ENCODE data around the gene FBXW8. TPM values are rescaled to one million over a fixed set of nuclear protein-coding genes. Genes with fewer than 3 reads are reported as not detected.

The FBXW8 gene
- total and polyA plus RNA-seq, 8 donors = 3.6 to 9.6 (median 8.3) TPM

DNA sequence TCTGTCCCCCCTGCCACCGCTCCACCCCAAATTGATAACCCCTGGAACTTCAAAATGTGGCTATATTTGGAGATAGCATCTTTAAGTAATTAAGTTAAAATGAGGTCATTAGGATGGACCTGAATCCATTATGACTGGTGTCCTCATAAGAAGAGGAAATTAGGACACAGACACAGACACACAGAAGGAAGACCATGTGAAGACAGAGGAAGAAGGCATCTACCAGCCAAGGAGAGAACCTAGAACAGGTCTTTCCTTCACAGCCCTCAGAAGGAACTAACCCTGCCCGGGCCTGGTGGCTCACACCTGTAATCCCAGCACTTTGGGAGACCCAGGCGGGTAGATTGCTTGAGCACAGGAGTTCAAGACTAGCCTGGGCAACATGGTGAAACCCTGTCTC is 25.9 kb upstream of the FBXW8 start:
- intact Hi-C loops (cut with DNase I) = no loop called here
- no peaks in the 10 kb centered on the region for H3K36me3 ChIP-seq
- DNase-seq = no peak
- no peak overlapping the region for H3K4me3 ChIP-seq
- peaks cover 0 to 6% (median 0%) of the 10 kb centered on the region in 3 donors for H3K4me1 ChIP-seq
- peaks cover 0 to 14% (median under 1%) of the 10 kb centered on the region in 4 donors for H3K27me3 ChIP-seq
- WGBS, 2 donors = 79 to 88% methylated on average over 3 of the region's 3 CpGs
- TF ChIP-seq, protein P1, sequence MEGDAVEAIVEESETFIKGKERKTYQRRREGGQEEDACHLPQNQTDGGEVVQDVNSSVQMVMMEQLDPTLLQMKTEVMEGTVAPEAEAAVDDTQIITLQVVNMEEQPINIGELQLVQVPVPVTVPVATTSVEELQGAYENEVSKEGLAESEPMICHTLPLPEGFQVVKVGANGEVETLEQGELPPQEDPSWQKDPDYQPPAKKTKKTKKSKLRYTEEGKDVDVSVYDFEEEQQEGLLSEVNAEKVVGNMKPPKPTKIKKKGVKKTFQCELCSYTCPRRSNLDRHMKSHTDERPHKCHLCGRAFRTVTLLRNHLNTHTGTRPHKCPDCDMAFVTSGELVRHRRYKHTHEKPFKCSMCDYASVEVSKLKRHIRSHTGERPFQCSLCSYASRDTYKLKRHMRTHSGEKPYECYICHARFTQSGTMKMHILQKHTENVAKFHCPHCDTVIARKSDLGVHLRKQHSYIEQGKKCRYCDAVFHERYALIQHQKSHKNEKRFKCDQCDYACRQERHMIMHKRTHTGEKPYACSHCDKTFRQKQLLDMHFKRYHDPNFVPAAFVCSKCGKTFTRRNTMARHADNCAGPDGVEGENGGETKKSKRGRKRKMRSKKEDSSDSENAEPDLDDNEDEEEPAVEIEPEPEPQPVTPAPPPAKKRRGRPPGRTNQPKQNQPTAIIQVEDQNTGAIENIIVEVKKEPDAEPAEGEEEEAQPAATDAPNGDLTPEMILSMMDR (IDR thresholded peaks at IDR 0.05) = no peak
- FAIRE-seq = no peak
- H3K27ac ChIP-seq = no peak overlapping the region
- no peak for ATAC-seq
- no peaks in the 10 kb centered on the region for H3K9me3 ChIP-seq

DNA sequence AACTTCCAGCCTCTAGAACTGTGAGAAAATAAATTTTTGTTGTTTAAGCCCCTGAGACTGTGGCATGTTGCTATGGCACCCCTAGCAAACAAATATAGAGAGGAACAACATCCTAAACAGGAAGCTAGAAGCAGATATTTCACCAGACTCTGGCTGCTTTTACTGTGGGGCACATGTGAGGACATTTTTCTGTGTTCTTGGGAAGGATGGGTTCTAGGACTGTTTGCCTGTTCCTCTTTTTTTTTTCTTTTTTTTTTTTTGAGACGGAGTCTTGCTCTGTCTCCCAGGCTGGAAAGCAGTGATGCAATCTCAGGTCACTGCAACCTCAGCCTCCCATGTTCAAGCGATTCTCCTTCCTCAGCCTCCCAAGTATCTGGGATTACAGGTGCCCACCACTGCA is 25.3 kb upstream of the FBXW8 start:
- intact Hi-C loops (cut with DNase I) = no loop called here
- Histone ChIP-seq H3K27me3 (peaks cover 0 to 9% (median 0%) of the 10 kb centered on the region in 4 donors), H3K4me3 (no peak overlapping the region), H3K4me1 (peaks cover 0 to 6% (median 0%) of the 10 kb centered on the region in 3 donors), H3K27ac (no peak overlapping the region), H3K9me3 (no peaks in the 10 kb centered on the region), H3K36me3 (no peaks in the 10 kb centered on the region)
- FAIRE-seq (no peak), DNase-seq (no peak), ATAC-seq (no peak)
- WGBS, 2 donors = 76 to 77% methylated on average over 2 of the region's 2 CpGs
- TF ChIP-seq, protein P1 (IDR thresholded peaks at IDR 0.05) = no peak

DNA sequence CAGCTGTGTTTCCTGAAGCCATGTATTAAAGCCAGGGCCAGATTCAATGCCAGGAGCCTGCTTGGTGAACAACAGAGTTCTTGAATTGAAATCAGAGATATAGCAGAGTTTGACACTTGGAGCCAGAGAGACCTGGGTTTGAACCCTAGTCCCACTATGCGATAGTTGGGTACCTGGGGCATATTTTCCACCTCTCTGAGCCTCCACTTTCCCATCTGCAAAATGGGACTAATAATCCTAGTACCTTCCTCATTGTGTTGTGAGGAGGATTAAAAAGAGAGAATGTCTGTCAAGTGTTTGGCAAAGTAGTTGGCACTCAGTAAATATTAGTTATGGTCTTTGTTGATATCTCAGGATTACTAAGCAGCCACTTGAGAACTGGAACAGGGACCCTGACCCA is 23.5 kb upstream of the FBXW8 start:
- intact Hi-C loops (cut with DNase I) = no loop called here
- DNase-seq (no peak), FAIRE-seq (no peak), ATAC-seq (no peak)
- no peak overlapping the region for H3K27ac ChIP-seq
- 71% methylated on average over 1 of the region's 1 CpG for WGBS, 2 donors
- H3K9me3 ChIP-seq = no peaks in the 10 kb centered on the region
- peaks cover 0 to 8% (median 0%) of the 10 kb centered on the region in 4 donors for H3K27me3 ChIP-seq
- H3K4me1 ChIP-seq = no peaks in the 10 kb centered on the region
- H3K4me3 ChIP-seq = no peak overlapping the region
- H3K36me3 ChIP-seq = no peaks in the 10 kb centered on the region
- TF ChIP-seq, protein P1 (IDR thresholded peaks at IDR 0.05) = no peak

GRCh38 chr12:116887897-116888296 is 22.9 kb upstream of the FBXW8 start:
- Histone ChIP-seq H3K9me3 (no peaks in the 10 kb centered on the region), H3K27me3 (peaks cover 0 to 3% (median 0%) of the 10 kb centered on the region in 4 donors), H3K27ac (no peak overlapping the region), H3K4me1 (no peaks in the 10 kb centered on the region), H3K4me3 (no peak overlapping the region), H3K36me3 (no peaks in the 10 kb centered on the region)
- WGBS, 2 donors = 61 to 67% methylated on average over 6 of the region's 6 CpGs
- FAIRE-seq = no peak
- no peak for DNase-seq
- no peak for ATAC-seq
- TF ChIP-seq, protein P1 (IDR thresholded peaks at IDR 0.05) = no peak
- intact Hi-C loops (cut with DNase I) = no loop called here

- no peaks in the 10 kb centered on the region for H3K27me3 ChIP-seq
- ATAC-seq (no peak), FAIRE-seq (no peak), DNase-seq (no peak)
- 91 to 98% methylated on average over 2 of the region's 2 CpGs for WGBS, 2 donors
- H3K36me3 ChIP-seq = no peaks in the 10 kb centered on the region
- H3K4me1 ChIP-seq = no peaks in the 10 kb centered on the region
- no peaks in the 10 kb centered on the region for H3K9me3 ChIP-seq
- H3K27ac ChIP-seq = no peak overlapping the region
- intact Hi-C loops (cut with DNase I) = no loop called here
- H3K4me3 ChIP-seq = no peak overlapping the region
- TF ChIP-seq, protein P1 (IDR thresholded peaks at IDR 0.05) = no peak
Observed at GRCh38 chr12:116890330-116890729, 20.4 kb upstream of the FBXW8 start.

All from pancreas (tissue), 10 donors.